GM19035 (cell line): ENCODE results near the gene ZFP62.
"Not testable (repeated sequence)": the region's sequence is repeated elsewhere in the genome, so short reads cannot be mapped to it uniquely, and the experiment has no call there.

Experiments used
- ATAC-seq: cut with Tn5 transposase; IDR thresholded peaks from one replicate; pipeline ENCODE4 v1.9.1; 2021; ENCODE audit not compliant: unreplicated experiment

Gene ZFP62

DNA sequence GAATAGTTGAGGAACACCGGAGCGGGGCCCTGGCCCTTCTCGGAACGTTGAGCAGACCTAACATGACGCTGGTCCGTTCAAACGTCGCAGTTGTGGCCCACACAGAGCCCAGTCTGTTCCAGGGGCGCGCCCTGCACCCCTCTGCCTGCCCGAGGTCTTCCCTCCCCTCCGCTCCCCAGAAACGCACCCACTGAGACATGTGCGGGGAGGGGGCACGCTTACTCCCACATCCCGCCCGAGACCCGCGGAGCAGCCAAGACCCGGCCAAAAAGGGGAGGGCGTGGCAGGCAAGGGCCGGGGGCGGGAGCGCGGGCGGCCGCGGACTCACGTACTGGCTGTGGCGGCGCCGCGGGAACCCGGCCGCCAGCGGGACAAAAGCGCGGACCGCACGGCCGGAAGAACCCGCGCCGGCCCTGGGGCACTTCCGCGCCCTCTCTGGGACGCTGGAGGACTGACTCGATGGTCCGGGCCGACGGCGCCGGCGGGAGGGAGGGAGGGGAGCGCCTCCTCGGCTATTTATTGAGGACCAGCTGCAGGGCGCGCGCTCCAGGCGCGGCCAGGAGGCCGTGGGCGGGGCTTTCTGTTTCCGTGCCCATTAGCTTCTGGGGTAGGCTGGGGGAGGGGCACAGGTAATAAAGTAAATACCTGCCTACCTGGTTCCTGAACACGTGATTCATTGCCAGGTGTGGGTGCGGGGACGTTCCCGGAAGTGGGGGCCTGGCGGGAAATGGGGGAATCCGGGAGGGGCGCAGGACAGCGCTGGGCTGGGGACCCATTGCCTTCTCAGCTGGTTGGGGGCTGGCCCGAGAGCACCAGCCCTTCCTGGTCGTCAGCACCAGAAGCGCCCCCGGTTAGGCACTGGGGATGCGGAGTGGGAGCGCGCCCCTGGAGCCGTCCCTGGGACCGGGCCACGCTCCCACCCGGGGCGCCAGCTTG is at the start of gene ZFP62:
Gene ZFP62 (minus strand): TSS at position 390 of the 936 bp plus-strand sequence. CDS start 57 bp downstream, at position 333.
- ATAC-seq, result peak; percentile 82

GRCh38 chr5:180910735-180911134 is 49.7 kb upstream of the ZFP62 start:
- ATAC-seq, result no peak

DNA sequence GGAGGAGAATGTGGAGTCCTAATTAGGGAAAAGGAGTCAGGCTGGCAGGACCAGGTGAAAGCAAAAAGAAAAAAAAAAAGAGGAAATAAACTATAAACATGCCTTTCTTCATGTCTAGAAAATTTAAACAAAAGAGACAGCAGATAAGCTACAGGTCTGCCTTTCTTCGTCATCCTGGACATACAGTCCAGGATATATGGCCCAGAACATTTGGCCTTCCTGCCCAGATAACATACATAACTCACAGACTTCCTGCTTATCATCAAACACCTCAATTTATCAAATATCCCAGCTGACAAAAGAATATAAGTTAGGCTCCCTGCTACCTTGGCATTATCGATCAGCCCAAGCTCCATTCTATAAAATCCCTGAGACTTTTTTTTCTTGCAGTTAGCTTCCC is 49.1 kb upstream of the ZFP62 start:
- ATAC-seq, result no peak

DNA sequence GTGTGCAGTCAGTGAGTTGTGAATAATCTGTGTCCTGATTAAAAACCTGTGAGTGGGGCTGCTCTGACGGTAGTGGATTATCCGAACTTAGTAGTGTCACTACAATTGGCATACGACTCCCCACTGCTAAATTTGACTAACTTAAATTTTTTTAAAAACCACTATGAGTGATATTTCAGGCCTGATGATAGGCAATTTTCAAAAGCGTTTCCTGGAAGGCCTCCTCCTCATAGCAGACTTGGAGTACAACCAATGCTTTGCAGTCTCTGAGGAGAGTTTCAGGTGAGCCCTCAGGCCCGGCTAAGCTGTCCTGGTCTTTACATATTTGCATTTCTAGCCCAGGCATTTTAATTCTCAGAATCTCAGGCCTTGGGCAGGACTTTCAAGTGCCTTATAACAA is 48.7 kb upstream of the ZFP62 start:
- no peak for ATAC-seq

- no peak for ATAC-seq
Measured at GRCh38 chr5:180908998-180909731, 48.1 kb upstream of the ZFP62 start.

DNA sequence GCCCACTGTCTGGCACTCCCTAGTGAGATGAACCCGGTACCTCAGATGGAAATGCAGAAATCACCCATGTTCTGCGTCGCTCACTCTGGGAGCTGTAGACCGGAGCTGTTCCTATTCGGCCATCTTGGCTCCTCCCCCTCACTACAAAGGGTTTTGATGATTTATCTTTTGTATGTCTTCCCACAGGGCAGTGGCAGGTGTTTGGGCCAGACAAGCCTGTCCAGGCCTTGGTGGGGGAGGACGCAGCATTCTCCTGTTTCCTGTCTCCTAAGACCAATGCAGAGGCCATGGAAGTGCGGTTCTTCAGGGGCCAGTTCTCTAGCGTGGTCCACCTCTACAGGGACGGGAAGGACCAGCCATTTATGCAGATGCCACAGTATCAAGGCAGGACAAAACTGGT is 47.3 kb upstream of the ZFP62 start:
- no peak for ATAC-seq

- no peak for ATAC-seq
Measured at GRCh38 chr5:180901319-180902009, 40.4 kb upstream of the ZFP62 start.

DNA sequence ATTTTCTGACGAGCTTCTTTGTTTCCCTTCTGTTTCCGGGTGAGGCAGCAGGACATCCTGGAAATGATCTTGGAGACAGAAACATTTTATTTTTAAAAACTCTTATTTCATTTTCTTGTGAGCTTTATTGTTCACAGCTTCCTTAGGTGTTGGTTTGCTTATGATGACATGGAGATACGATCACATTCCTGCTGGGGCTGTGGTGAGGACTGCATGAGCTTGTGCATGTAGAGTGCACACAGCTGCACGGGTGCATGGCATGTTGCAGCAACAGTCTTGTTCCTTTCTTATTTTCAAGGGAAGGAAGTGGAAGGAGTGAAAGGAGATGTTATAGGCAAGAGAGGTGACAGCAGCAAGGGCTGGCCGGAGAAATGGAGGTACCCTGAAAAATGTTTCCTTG is 39.1 kb upstream of the ZFP62 start:
- ATAC-seq, result no peak

DNA sequence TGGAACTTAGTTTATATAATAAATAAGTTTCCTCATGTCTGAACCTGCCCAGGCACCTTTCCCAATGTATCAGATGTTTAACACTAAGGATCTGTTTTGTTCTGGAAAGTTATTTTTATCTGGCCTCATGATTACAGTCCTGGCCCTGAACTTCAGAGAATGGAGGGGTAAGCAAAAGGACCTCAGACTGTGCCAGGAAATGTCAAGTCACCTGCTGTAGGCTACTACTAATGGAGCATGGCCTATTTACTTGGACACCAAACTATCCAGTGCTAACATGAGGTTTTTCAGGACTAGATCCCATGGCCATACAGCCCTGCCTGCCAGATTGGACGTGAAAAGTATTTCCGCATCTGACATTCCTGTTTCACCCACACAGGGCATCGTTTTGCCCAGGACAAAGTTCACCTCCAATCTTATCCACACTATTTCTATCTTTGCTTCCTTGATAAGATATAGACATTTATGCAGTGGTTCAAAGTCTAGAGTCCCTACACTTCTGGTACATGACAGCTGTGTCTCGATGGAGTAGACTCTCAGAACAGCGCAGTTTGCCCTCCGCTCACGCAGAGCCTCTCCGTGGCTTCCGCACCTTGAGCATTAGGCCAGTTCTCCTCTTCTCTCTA is 37.7 kb upstream of the ZFP62 start, which contains the start of gene BTNL8:
Gene BTNL8 (plus strand): TSS at position 539 of the 626 bp plus-strand sequence. CDS start 152 bp downstream, outside the sequence.
- ATAC-seq, result no peak

DNA sequence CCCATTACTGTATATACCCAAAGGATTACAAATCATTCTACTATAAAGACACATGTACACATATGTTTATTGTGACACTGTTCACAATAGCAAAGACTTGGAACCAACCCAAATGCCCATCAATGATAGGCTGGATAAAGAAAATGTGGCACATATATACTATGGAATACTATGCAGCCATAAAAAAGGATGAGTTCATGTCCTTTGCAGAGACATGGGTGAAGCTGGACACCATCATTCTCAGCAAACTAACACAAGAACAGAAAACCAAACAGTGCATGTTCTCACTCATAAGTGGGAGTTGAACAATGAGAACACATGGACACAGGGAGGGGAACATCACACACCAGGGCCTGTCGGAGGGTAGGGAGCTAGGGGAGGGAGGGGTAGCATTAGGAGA is 34.3 kb upstream of the ZFP62 start:
- not testable (repeated sequence) for ATAC-seq

DNA sequence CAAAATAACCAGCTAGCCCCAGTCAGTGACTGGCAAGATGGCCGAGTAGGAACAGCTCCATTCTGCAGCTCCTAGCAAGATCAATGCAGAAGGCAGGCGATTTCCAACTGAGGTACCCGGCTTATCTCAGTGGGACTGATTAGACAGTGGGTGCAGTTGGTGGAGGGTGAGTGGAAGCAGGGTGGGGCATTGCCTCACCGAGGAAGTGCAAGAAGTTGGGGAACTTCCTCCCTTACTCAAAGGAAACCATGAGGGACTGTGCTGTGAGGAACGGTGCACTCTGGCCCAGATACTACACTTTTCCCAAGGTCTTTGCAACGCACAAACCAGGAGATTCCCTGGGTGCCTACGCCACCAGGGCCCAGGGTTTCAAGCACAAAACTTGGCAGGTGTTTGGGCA is 28.3 kb upstream of the ZFP62 start:
- no peak for ATAC-seq

- not testable (repeated sequence) for ATAC-seq
Measured at GRCh38 chr5:180885845-180886529, 24.9 kb upstream of the ZFP62 start.

DNA sequence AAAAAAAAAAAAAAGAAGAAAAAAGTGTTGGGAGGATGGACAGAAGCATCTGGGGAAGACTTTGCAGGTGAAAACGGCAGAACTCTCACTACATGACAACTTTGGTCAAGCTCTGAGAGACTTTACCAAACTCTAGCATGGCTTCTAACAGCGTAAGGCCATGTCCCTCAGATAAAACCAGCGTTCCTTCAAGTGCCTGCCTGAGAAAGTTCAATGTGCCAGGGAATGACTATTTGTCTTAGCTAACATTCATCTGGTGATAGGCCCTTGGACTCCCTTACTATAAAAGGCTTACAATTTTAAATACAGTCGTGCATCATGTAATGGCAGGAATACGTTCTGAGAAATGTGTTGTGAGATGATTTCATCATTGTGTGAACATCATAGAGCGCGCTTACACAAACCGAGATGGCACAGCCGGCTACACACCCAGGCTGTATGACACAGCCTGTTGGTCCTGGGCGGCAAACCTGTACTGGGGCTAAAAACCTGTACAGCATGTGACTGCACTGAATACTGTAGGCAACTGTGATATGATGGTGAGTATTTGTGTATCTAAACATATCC is 14.9 kb upstream of the ZFP62 start:
- ATAC-seq, result no peak

GRCh38 chr5:180874804-180875582 is 13.9 kb upstream of the ZFP62 start:
- ATAC-seq, result no peak

DNA sequence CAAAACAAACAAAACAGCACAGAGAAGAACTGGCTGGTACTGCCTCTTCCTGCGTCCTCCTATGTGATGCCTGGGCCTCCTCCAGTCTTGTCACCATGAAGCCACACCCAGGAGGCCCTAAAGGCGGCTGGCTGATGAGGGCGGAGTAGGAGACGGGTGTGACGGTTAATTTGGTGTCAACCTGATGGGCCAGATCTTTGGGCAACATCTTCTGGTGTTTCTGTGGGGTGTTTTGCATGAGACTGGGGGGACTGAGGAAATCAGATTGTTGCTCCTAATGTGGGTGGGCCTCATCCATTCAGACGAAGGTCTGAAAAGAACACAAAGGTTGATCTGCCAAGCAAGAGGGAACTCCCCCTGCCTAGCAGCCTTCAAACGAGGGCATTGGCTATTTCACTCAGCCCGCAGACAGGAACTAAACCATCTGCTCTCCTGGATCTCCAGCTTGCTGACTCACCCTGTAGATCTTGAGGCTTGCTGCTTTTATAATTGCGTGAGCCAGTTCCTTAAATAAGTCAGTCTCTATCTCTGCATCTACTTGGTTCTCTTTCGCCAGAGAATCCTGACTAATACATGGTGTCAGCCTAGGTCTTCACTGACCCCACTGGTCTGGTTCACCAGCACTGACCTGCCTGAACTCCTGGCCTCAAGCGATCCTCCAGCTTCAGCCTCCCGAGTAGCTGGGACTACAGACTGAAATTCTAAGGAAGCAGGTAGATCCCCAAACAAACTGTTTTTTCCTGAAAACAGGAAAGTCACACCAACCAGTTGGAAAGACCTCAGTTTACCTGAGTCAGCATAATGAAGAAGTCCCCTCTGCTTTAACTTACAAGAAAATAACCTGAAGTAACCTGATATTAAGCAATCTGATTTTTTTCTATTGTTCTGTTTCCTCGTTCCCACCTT is 12.8 kb upstream of the ZFP62 start:
- no peak for ATAC-seq

- no peak for ATAC-seq
Measured at GRCh38 chr5:180872419-180872818, 11.3 kb upstream of the ZFP62 start.

DNA sequence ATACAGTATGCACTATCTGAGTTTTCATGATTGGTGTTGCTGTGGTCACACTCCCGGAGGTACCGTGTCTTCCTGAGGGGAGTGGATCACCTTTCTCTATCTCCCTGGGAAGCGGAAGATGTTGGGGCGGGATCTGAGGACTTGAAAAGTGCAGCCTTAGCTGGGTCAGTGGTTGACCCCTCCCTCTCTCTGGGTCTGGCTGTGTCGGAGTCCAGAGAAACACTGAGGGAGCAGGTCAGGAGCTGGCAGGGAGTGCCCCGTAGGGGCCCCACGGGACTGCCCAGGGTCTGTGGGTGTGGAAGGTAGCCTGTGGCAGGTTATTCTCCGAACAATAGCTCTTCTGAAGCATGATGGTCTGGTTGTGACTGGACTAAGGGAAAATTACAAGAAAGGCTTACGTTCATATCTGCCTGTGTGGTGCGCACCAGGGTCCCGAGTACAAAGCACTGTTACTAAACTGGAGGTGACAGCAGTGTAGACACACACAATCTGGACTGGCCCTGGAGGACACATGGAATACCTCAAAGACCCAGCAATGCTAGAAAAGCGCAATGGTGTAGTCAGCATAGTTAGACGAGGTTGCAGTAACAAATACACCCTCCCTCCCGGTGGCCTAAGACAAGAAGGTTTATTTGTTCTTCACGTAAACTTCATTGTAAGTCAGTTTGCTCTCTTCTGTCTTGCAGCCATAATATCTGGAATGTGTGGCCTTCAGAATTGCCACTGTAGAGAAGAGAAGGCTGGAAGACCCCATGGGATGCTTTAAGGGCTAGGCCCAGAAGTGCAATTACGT is 9.4 kb upstream of the ZFP62 start:
- ATAC-seq, result no peak
